ENCODE measurements around the gene CASZ1.

Gene CASZ1

GRCh38 chr1:10815858-10816195 lies 19.4 kb upstream of the CASZ1 start:
- DNase-seq, result no peak
- Mint-ChIP-seq H3K4me3 (no peak overlapping the region), H3K9me3 (no peaks in the 10 kb centered on the region), H3K27me3 (peaks cover 30 to 36% of the 10 kb centered on the region in 2 donors), H3K27ac (no peak overlapping the region), H3K4me1 (no peaks in the 10 kb centered on the region), H3K36me3 (no peaks in the 10 kb centered on the region)
- no peak for ATAC-seq (replicated peaks)

GRCh38 chr1:10814976-10815857 lies 18.8 kb upstream of the CASZ1 start:
- H3K4me3 Mint-ChIP-seq, result no peak overlapping the region
- no peaks in the 10 kb centered on the region for H3K4me1 Mint-ChIP-seq
- H3K36me3 Mint-ChIP-seq, result no peaks in the 10 kb centered on the region
- no peak for DNase-seq
- ATAC-seq (replicated peaks), result no peak
- H3K27ac Mint-ChIP-seq, result no peak overlapping the region
- peaks cover 33 to 41% of the 10 kb centered on the region in 2 donors for H3K27me3 Mint-ChIP-seq
- H3K9me3 Mint-ChIP-seq, result no peaks in the 10 kb centered on the region

- no peak for DNase-seq
- ATAC-seq (replicated peaks), result no peak
- no peaks in the 10 kb centered on the region for H3K4me1 Mint-ChIP-seq
- no peak overlapping the region for H3K27ac Mint-ChIP-seq
- H3K36me3 Mint-ChIP-seq, result no peaks in the 10 kb centered on the region
- no peaks in the 10 kb centered on the region for H3K9me3 Mint-ChIP-seq
- H3K27me3 Mint-ChIP-seq, result peaks cover 34 to 44% of the 10 kb centered on the region in 2 donors
- no peak overlapping the region for H3K4me3 Mint-ChIP-seq
Observed at GRCh38 chr1:10814312-10814711, 17.9 kb upstream of the CASZ1 start.

DNA sequence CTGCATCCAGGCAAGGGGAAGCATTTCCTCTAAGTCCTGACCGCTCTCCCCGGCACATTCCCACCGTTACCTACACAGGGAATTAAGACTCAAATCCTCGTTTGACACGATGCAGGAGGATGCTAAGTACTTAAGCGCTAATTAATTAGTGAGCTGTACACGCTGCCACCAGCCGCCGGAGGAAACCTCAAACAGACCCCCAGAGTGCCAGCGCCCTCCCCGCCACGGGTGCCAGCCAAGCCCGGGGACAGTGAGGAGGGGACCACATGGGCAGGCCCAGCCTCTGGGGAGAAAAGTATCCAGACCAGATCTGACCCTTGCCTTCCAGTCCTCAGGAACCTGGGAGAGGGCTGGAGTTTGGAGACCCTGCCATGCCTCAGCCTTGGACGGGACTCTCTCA lies 17.4 kb upstream of the CASZ1 start:
- H3K27ac Mint-ChIP-seq, result no peak overlapping the region
- no peaks in the 10 kb centered on the region for H3K4me1 Mint-ChIP-seq
- ATAC-seq (replicated peaks) (no peak), DNase-seq (no peak)
- H3K4me3 Mint-ChIP-seq, result no peak overlapping the region
- peaks cover 35 to 45% of the 10 kb centered on the region in 2 donors for H3K27me3 Mint-ChIP-seq
- no peaks in the 10 kb centered on the region for H3K9me3 Mint-ChIP-seq
- H3K36me3 Mint-ChIP-seq, result no peaks in the 10 kb centered on the region

- no peaks in the 10 kb centered on the region for H3K9me3 Mint-ChIP-seq
- H3K27ac Mint-ChIP-seq, result no peak overlapping the region
- H3K36me3 Mint-ChIP-seq, result no peaks in the 10 kb centered on the region
- H3K4me3 Mint-ChIP-seq, result no peak overlapping the region
- DNase-seq (no peak), ATAC-seq (replicated peaks) (no peak)
- no peaks in the 10 kb centered on the region for H3K4me1 Mint-ChIP-seq
- peaks cover 40 to 50% of the 10 kb centered on the region in 2 donors for H3K27me3 Mint-ChIP-seq
Observed at GRCh38 chr1:10812387-10812915, 16.0 kb upstream of the CASZ1 start.

- Mint-ChIP-seq H3K4me3 (no peak overlapping the region), H3K27me3 (peaks cover 48 to 50% of the 10 kb centered on the region in 2 donors), H3K4me1 (peaks cover 0 to under 1% of the 10 kb centered on the region in 2 donors), H3K36me3 (no peaks in the 10 kb centered on the region), H3K27ac (no peak overlapping the region), H3K9me3 (no peaks in the 10 kb centered on the region)
- ATAC-seq (replicated peaks), result no peak
- DNase-seq, result no peak
Observed at GRCh38 chr1:10808441-10808840, 12.0 kb upstream of the CASZ1 start.

DNA sequence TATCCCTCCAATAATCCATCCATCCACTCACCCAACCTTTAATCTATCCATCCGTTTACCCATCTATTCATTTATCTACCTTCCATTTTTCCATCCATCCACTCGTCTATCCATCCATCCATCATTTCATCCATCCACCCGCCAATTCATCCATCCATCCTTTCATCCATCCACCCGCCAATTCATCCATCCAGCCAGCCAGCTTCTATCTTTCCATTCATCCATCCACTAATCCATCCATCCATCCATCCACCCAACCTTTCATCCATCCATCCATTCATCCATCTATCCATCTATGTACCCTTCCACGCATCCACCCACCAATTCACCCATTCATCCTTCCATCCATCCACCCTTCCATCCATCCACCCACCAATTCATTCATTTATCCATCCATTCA lies 10.5 kb upstream of the CASZ1 start:
- no peak overlapping the region for H3K4me3 Mint-ChIP-seq
- H3K27ac Mint-ChIP-seq, result no peak overlapping the region
- peaks cover 0 to 5% of the 10 kb centered on the region in 2 donors for H3K4me1 Mint-ChIP-seq
- H3K36me3 Mint-ChIP-seq, result no peaks in the 10 kb centered on the region
- DNase-seq, result no peak
- no peak for ATAC-seq (replicated peaks)
- peaks cover 48 to 59% of the 10 kb centered on the region in 2 donors for H3K27me3 Mint-ChIP-seq
- H3K9me3 Mint-ChIP-seq, result no peaks in the 10 kb centered on the region

DNA sequence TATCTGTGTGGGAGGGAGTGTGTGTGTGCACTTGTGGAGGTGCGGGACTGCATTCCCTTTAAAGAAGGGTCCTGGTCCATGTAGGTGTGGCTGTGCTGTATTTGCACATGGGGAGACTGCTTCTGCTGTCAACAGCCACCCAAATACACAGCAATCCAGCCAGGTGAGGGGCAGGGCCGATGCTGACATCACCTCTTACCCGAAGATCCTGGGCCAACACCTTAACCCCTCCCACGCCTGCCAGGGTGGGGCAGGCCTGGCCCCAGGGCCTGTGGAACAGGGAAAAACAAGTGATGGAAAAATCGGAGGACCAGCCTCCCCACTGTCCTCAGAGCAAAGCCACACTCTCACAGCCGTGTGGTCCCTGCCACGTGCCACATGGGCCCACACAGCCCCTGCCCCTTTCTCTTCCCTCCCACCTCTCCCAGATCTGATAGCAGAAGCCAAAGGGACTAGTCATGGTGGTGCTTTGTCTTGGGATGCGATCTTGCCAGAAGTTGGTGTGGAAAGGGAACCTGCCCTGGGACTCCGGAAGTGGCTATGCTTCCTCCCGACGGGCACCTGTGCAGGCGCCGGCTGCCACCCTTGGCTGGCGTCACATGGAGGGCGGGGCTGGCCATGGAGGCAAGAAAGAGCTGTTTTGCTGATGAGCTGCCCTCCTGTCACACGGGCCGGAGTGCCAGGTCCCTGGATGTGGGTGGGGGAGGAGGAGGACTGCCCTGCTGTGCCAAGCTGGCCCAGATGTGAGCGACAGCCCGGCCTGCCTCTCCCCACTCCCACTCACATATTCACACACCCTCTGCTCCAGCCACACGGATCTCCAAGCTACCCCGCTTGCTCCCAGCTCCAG lies 7.8 kb upstream of the CASZ1 start:
- no peak for ATAC-seq (replicated peaks)
- Mint-ChIP-seq H3K9me3 (no peaks in the 10 kb centered on the region), H3K36me3 (no peaks in the 10 kb centered on the region), H3K27me3 (peaks cover 51 to 62% of the 10 kb centered on the region in 2 donors), H3K4me1 (peaks cover 0 to 5% of the 10 kb centered on the region in 2 donors), H3K4me3 (no peak overlapping the region), H3K27ac (no peak overlapping the region)
- no peak for DNase-seq

- ATAC-seq (replicated peaks) (no peak), DNase-seq (no peak)
- Mint-ChIP-seq H3K27me3 (peaks cover 51 to 68% of the 10 kb centered on the region in 2 donors), H3K9me3 (no peaks in the 10 kb centered on the region), H3K36me3 (no peaks in the 10 kb centered on the region), H3K4me1 (peaks cover 0 to 5% of the 10 kb centered on the region in 2 donors), H3K4me3 (no peak overlapping the region), H3K27ac (no peak overlapping the region)
Observed at GRCh38 chr1:10802944-10803715, 6.7 kb upstream of the CASZ1 start.

- H3K4me1 Mint-ChIP-seq, result peaks cover 0 to 5% of the 10 kb centered on the region in 2 donors
- DNase-seq, result no peak
- no peak overlapping the region for H3K27ac Mint-ChIP-seq
- peaks cover 51 to 72% of the 10 kb centered on the region in 2 donors for H3K27me3 Mint-ChIP-seq
- no peaks in the 10 kb centered on the region for H3K36me3 Mint-ChIP-seq
- no peak overlapping the region for H3K4me3 Mint-ChIP-seq
- no peak for ATAC-seq (replicated peaks)
- H3K9me3 Mint-ChIP-seq, result no peaks in the 10 kb centered on the region
Observed at GRCh38 chr1:10800778-10801177, 4.3 kb upstream of the CASZ1 start.

- H3K4me3 Mint-ChIP-seq, result no peak overlapping the region
- H3K27ac Mint-ChIP-seq, result no peak overlapping the region
- ATAC-seq (replicated peaks) (no peak), DNase-seq (no peak)
- H3K4me1 Mint-ChIP-seq, result peaks cover 3 to 14% of the 10 kb centered on the region in 2 donors
- peaks cover 51 to 72% of the 10 kb centered on the region in 2 donors for H3K27me3 Mint-ChIP-seq
- H3K36me3 Mint-ChIP-seq, result peaks cover 0 to 2% of the 10 kb centered on the region in 2 donors
- H3K9me3 Mint-ChIP-seq, result no peaks in the 10 kb centered on the region
Observed at GRCh38 chr1:10799726-10800125, 3.3 kb upstream of the CASZ1 start.

- Mint-ChIP-seq H3K4me3 (peak overlapping the region; percentile 86 to 87), H3K36me3 (peaks cover 0 to 2% of the 10 kb centered on the region in 2 donors), H3K4me1 (peaks cover 11 to 25% of the 10 kb centered on the region in 2 donors), H3K27ac (peak overlapping the region; percentile 59), H3K9me3 (no peaks in the 10 kb centered on the region), H3K27me3 (peaks cover 49 to 66% of the 10 kb centered on the region in 2 donors)
- no peak for ATAC-seq (replicated peaks)
- no peak for DNase-seq
Observed at GRCh38 chr1:10795276-10796021, 997 bp downstream of the CASZ1 start.

DNA sequence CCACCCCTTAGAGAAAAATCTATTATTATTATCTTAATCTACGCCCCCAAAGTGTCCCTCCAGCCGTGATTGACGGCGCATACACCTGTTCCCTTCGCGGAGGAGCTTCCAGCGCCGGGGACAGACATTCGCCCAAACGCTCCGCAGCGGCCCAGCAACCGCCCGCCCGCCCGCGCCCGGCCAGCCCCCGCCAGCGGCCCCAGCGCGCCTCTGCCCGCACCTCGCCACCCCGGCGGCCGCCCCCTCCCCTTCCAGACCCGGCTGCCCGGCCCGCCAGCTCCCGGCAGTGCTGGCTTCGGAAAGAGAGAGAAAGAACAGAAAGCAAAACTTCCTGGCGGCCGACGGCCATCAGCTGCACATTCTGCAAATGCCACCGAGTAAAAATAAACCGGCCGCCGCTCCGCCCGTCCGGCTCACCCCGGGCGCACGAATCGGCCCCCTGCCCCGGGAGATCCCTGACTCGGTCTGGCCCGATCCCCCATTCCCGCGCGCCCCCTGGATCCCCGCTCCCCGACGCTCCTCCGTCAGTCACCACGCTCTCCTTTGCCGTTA lies 1.6 kb downstream of the CASZ1 start:
- Mint-ChIP-seq H3K9me3 (no peaks in the 10 kb centered on the region), H3K36me3 (peaks cover 0 to 2% of the 10 kb centered on the region in 2 donors), H3K27me3 (peaks cover 45 to 60% of the 10 kb centered on the region in 2 donors), H3K4me1 (peaks cover 11 to 25% of the 10 kb centered on the region in 2 donors), H3K27ac (peak overlapping the region; percentile 59), H3K4me3 (peak overlapping the region; percentile 86 to 87)
- ATAC-seq (replicated peaks) (peak in 1 of 2 donors; percentile 31), DNase-seq (no peak)
